HepG2 (cell line): Measurements from ENCODE around the gene AVPR2. TPM values are rescaled to one million over a fixed set of nuclear protein-coding genes. Genes with fewer than 3 reads are reported as not detected.
A peak's percentile ranks its signal among the peaks of the same experiment; 100 is the strongest.

ENCODE experiments used
- AGO2 ChIP-seq: fragments of 200-400 bp; formaldehyde crosslinking; optimal IDR thresholded peaks from 2 replicates; pipeline ENCODE3; 2017; ENCODE audit warnings: mild to moderate bottlenecking, low read depth, low read length, moderate library complexity
- FOXA1 ChIP-seq, 2 experiments: fragments of 450-650 bp in 1 of 2; sonication (generic) in 1 of 2; formaldehyde crosslinking in 1 of 2; IDR thresholded peaks; 2 replicates each; pipeline versions ENCODE4 v1.4.0 to v1.6.1; 2016 to 2020; ENCODE audit warnings: missing genetic modification reagents in 1 of 2
- GMEB2 ChIP-seq: IDR thresholded peaks from 2 replicates; pipeline ENCODE4 v1.6.1; 2016; ENCODE audit warnings: missing biosample characterization, missing genetic modification reagents, low read depth
- HCFC1 ChIP-seq: fragments of 150-350 bp; IDR thresholded peaks from 2 replicates; pipeline ENCODE4 v1.6.1; 2014; ENCODE audit warnings: low read depth, low read length
- HES4 ChIP-seq: sonication (generic); formaldehyde crosslinking; IDR thresholded peaks from 2 replicates; pipeline ENCODE4 v1.9.0; 2021; ENCODE audit warnings: mild to moderate bottlenecking, missing genetic modification reagents, borderline replicate concordance
- IRF9 ChIP-seq: sonication (generic); formaldehyde crosslinking; IDR thresholded peaks from 2 replicates; pipeline ENCODE4 v1.8.0; 2022; ENCODE audit warnings: missing genetic modification reagents, mild to moderate bottlenecking, borderline replicate concordance
- KLF6 ChIP-seq: IDR thresholded peaks from 2 replicates; pipeline ENCODE4 v1.8.0; 2016; ENCODE audit warnings: missing biosample characterization, missing genetic modification reagents
- MIER2 ChIP-seq: IDR thresholded peaks from 2 replicates; pipeline ENCODE4 v1.6.1; 2016; ENCODE audit warnings: missing biosample characterization, missing genetic modification reagents
- PCBP2 ChIP-seq: fragments of 200-400 bp; formaldehyde crosslinking; optimal IDR thresholded peaks from 2 replicates; pipeline ENCODE3; 2018; ENCODE audit warnings: low read length, low read depth; ENCODE audit not compliant: poor library complexity, severe bottlenecking
- PLRG1 ChIP-seq: fragments of 450-650 bp; conservative IDR thresholded peaks from 2 replicates; pipeline ENCODE4 v1.6.1; 2016
- RBAK ChIP-seq: sonication (generic); formaldehyde crosslinking; IDR thresholded peaks from 2 replicates; pipeline ENCODE4 v1.5.1; 2020; ENCODE audit warnings: mild to moderate bottlenecking, missing genetic modification reagents
- SALL1 ChIP-seq: sonication (generic); formaldehyde crosslinking; IDR thresholded peaks from 2 replicates; pipeline ENCODE4 v1.8.0; 2022; ENCODE audit warnings: mild to moderate bottlenecking, missing genetic modification reagents
- TIGD3 ChIP-seq: sonication (generic); formaldehyde crosslinking; IDR thresholded peaks from 2 replicates; pipeline ENCODE4 v1.5.1; 2020; ENCODE audit warnings: mild to moderate bottlenecking, missing genetic modification reagents, borderline replicate concordance
- UBTF ChIP-seq: sonication (generic); formaldehyde crosslinking; IDR thresholded peaks from 2 replicates; pipeline ENCODE4 v1.4.0; 2020; ENCODE audit warnings: mild to moderate bottlenecking, missing genetic modification reagents
- ZBTB26 ChIP-seq: IDR thresholded peaks from 2 replicates; pipeline ENCODE4 v1.6.1; 2016; ENCODE audit warnings: missing compliant biosample characterization, missing genetic modification reagents, borderline replicate concordance
- ZBTB7A ChIP-seq: sonication (generic); formaldehyde crosslinking; IDR thresholded peaks from 2 replicates; pipeline ENCODE4 v1.8.0; 2022; ENCODE audit warnings: mild to moderate bottlenecking, missing genetic modification reagents
- ZNF205 ChIP-seq: IDR thresholded peaks from 2 replicates; pipeline ENCODE4 v1.6.1; 2018; ENCODE audit warnings: missing biosample characterization, missing genetic modification reagents
- ZNF619 ChIP-seq: sonication (generic); formaldehyde crosslinking; IDR thresholded peaks from 2 replicates; pipeline ENCODE4 v1.4.0; 2020; ENCODE audit warnings: mild to moderate bottlenecking, missing genetic modification reagents
- ZNF766 ChIP-seq: sonication (generic); formaldehyde crosslinking; IDR thresholded peaks from 2 replicates; pipeline ENCODE4 v1.5.0; 2020; ENCODE audit warnings: missing genetic modification reagents, borderline replicate concordance
- ZNF891 ChIP-seq: sonication (generic); formaldehyde crosslinking; IDR thresholded peaks from 2 replicates; pipeline ENCODE4 v1.5.0; 2020; ENCODE audit warnings: mild to moderate bottlenecking, missing genetic modification reagents
- polyA plus RNA-seq, 8 experiments: library from polyadenylated mRNA; depleted of rRNA in 3 of 8; stranded (reverse) in 7 of 8; unstranded in 1 of 8; fragments of >200 nt; fragmentation: Illumina TruSeq in 4 of 8; extraction: Trizol in 4 of 8; gene quantifications; 2 replicates each; pipeline versions ENCODE4 v1.2.1 to v1.2.3, GENCODE V29; 2011 to 2016; ENCODE audit warnings: low read depth in 4 of 8, missing spikeins in 1 of 8, mixed read lengths in 1 of 8; ENCODE audit not compliant: insufficient read depth in 1 of 8
- total RNA-seq, 5 experiments: library from RNA; depleted of rRNA; stranded (reverse); fragments of >200 nt; fragmentation: Illumina TruSeq; extraction: Trizol; gene quantifications; 2 replicates each; pipeline ENCODE4 v1.2.3, GENCODE V29; 2016; ENCODE audit warnings: low read depth in 1 of 5

AVPR2 gene
- total and polyA plus RNA-seq, 2 of the 13 experiments (the other 11 are each of a cell fraction or from before 2014, with no cell fraction given) = not detected

GRCh38 chrX:153927922-153928760 lies 23.7 kb downstream of the AVPR2 start (continued):
- TF ChIP-seq UBTF (CRISPR knock-in tag) = peak; percentile 31; the same call in 1 of the 2 replicates
- no peak for TF ChIP-seq HCFC1
- no peak for TF ChIP-seq ZNF619 (CRISPR knock-in tag)
- TF ChIP-seq TIGD3 (CRISPR knock-in tag) = no peak
- no peak for TF ChIP-seq RBAK (CRISPR knock-in tag)
- no peak for TF ChIP-seq HES4 (CRISPR knock-in tag)
- TF ChIP-seq ZBTB26 = no peak
- no peak for TF ChIP-seq ZBTB7A (CRISPR knock-in tag)
- TF ChIP-seq MIER2 (CRISPR knock-in tag) = no peak
- TF ChIP-seq AGO2 = peak; percentile 84
- no peak for TF ChIP-seq PCBP2
- TF ChIP-seq ZNF891 (CRISPR knock-in tag) = no peak
- TF ChIP-seq PLRG1 = no peak
- TF ChIP-seq KLF6 (CRISPR knock-in tag) = peak; percentile 62
- TF ChIP-seq GMEB2 (CRISPR knock-in tag) = 0 out of 2 replicates have a peak, but pooled peaks have one; percentile 28
- no peak for TF ChIP-seq ZNF205
- TF ChIP-seq ZNF766 (CRISPR knock-in tag) = no peak
- no peak for TF ChIP-seq FOXA1 (IDR thresholded peaks at IDR 0.05)
- TF ChIP-seq FOXA1 (CRISPR knock-in tag; IDR thresholded peaks at IDR 0.05) = no peak
- TF ChIP-seq IRF9 (CRISPR knock-in tag) = no peak
- peak; percentile 43; the same call in 1 of the 2 replicates for TF ChIP-seq SALL1 (CRISPR knock-in tag)
